CD4-positive, alpha-beta T cell treated with Interleukin-6 at 100 ng/mL for 8 hours (primary cell): ENCODE data around the gene USP33.
"Not testable (repeated sequence)": the region's sequence is repeated elsewhere in the genome, so short reads cannot be mapped to it uniquely, and the experiment has no call there.

ENCODE experiments used
- DNase-seq: peaks from one replicate; pipeline ENCODE4 v3.0.0-alpha.2; 2020; ENCODE audit warnings: mixed read lengths, low spot score

Gene USP33

DNA sequence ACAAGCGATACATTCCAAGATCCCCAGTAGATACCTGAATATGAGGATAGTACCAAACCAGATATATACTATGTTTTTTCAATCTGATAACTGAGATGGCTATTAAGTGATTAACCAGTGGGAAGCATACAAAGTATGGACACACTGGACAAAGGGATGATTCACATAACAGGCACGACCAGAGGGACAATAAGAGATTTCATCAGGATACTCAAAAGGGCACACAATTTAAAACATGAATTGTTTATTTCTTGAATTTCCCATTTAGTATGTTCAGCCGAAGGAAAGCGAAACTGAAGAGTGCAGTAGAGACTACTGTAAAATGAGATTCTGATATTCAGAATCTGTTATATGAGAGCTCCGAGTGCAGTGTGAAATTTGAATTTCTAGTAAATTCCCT lies 87.8 kb downstream of the USP33 start:
- no peak for DNase-seq

DNA sequence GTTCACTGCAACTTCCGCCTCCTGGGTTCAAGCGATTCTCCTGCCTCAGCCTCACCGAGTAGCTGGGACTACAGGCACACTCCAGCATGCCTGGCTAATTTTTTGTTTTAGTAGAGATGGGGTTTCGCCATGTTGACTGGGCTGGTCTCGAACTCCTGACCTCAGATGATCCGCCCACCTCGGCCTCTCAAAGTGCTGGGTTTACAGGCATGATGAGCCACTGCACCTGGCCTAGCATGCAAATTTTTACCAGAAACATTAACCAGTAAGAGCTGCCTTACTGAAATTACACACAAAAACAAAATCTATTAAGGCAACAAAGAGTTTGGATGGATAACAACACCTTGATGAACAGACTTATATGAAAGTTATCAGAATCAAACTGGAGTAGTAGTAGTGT lies 89.3 kb downstream of the USP33 start:
- DNase-seq = no peak

- no peak for DNase-seq
These were observed 90.7 kb downstream of the USP33 start for GRCh38 chr1:77668924-77669449.

DNA sequence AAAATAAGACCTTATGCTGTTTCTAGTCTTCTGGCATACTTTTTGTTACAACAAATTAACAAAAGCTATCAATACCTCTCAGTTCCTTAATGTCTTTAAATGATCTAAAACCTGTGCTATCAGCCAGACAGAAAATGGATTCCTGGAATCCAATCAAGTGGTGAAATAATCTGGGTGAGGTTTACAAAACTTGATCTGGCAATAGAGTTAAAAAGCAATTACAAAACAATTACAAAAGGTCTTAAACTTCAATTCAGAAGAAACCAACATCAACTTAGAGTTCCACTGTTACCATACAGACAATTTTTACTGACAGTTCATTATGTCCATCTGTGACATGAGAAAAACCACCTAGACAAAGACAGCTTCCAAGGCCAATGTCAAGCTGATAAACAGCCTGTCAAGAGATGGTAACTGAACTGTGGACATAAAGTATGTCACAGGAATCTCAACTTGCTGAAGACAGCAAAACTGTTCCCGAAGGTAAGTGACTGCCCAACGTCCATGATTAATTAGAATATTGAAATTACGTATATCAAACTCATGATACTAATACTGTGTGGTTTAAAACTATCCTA lies 94.6 kb downstream of the USP33 start:
- no peak for DNase-seq

DNA sequence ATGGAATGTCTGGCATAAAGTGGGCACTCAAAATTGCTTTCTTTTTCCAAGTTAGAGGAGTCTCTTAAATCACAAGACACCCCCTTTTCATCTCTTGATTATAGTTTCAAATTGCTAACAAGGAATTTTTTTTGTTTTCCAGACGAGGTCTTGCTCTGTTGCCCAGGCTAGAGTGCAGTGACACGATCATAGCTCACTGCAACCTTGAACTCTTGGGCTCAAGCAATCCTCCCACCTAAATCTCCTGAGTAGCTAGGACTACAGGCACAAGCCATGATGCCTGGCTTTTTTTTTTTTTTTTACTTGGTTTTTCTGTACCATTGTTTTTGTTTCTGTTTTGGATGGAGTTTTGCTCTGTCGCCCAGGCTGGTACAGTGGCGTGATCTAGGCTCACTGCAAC lies 98.0 kb downstream of the USP33 start:
- no peak for DNase-seq

DNA sequence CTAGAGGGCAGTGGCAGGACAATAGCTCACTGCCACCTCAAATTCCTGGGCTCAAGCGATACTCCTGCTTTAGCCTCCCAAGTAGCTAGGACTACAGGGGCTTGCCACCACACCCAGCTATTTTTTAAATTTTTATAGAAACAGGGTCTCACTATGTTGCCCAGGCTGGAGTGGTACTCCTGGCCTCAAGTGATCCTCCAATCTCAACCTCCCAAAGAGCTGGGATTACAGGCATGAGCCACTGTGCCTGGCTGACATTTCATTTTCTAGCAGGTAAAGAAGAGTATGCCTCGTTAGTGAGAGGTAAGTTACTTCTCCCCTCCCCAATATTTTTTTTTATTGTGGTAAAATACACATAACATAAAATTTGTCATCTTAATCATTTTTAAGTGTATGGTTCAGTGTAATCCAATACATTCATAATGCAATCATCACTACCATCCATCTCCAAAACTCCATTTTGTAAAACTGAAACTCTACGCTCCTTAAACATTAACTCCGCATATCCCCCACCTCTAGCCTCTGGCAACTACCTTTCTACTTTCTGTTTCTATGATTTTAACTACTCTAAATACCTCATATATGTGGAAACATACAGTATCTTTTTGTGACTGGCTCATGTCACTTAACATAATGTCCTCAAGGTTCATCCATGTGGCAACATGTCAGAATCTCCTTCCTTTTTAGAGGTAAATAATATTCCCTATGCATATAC lies 99.6 kb downstream of the USP33 start:
- no peak for DNase-seq

DNA sequence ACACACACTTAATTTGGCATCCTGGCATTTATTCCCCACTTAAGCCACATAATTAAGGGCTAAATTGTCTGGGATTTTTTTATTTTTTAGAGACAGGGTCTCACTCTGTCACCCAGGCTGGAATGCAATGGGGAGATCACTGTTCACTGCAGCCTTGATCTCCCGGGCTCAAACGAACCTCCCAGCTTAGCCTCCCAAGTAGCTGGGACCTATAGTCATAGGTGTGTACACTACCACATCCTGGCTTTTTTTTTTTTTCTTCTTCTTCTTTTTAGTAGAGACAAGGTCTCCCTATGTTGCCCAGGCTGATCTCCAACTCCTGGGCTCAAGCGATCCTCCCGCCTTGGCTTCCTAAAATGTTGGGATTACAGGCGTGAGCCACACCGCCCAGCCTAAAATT lies 101.4 kb downstream of the USP33 start:
- DNase-seq = no peak

DNA sequence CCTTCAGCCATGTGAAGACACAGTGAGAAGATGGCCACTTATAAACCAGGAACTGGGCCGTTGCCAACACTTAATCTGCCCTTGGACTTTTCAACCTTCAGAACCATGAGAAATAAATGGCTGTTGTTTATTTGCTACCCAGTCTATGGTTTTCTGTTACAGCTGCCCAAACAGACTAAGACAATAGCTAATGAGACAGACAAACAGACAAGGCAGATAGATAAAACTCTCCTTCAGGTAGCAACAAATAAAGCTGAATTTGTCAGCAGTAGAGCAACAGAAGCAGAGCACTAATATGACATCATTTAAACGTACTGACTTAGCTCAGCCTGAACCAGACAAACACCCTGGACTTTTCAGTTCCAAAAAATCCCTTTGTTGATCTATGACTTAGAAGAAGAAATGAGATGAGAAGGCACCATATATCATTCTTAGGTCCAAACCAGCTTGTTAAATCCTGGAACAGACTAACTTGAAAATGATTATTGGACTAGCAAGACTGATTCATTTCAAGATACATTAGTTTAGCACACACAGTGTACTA lies 104.1 kb downstream of the USP33 start:
- no peak for DNase-seq

DNA sequence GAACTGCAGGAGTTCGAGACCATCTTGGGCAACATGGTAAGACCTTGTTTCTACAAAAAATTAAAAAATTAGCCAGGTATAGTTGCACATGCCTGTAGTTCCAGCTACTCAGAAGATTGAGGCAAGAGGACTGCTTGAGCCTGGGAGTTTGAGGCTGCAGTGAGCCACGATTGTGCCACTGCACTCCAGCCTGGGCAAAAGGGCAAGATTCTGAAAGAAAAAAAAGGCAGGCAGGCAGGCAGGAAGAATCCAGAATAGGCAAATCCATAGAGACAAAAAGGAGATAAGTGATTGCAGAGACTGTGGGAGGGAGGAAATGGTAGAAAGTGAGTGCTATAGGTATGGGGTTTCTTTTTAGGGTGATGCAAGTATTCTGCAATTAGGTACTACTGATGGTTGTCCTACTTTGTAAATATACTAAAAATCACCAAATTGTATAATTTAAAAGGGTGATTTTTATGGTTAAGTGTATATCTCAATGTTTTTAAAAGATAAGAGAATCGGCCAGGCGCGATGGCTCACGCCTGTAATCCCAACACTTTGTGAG lies 106.6 kb downstream of the USP33 start:
- DNase-seq = no peak

- no peak for DNase-seq
These were observed 107.4 kb downstream of the USP33 start for GRCh38 chr1:77652268-77652667.

- no peak for DNase-seq
These were observed 110.5 kb downstream of the USP33 start for GRCh38 chr1:77649127-77649526.

DNA sequence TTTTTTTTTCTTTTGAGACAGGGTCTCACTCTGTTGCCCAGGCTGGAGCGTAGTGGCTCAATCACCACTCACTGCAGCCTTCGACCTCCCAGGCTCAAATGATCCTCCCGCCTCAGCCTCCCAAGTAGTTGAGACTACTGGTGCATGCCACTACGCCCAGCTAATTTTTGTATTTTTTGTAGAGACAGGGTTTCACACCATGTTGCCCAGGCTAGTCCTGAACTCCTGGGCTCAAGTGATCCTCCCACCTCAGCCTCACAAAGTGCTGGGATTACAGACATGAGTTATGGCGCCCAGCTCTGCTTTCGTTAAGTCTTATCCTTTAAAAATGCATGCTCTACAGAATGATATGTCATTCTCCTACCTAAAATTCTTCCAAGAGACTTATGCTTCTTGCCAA lies 113.4 kb downstream of the USP33 start:
- not testable (repeated sequence) for DNase-seq
